DMS153 treated with DMSO at 0.1 percent for 48 hours (cell line): ENCODE results near the gene ALK.
"Not testable (repeated sequence)": the region's sequence is repeated elsewhere in the genome, so short reads cannot be mapped to it uniquely, and the experiment has no call there.

Experiments used
- DNase-seq: peaks from one replicate; lab custom pipeline; 2025; ENCODE audit not compliant: unreplicated experiment; lab: John Stamatoyannopoulos, UW

Gene ALK

DNA sequence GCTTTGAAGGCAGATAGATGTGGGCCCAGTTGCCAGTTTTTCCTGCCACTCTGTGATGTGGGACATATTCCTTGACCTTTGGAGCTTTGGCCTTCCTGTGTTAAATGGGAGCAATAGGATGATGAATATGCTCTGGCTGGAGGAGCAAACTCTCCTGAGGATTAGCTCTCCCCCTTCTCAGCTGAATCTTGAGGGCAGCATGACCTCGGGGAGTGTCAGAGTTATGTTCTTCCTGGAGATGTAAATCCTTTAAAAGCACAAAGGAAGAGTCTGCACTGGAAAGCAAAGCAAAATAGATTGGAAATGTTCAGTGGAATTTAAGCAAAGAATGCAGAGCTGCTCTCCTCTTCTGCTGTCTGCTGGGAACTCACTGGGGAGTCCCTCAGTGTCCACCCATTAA, 160.1 kb downstream of the ALK start:
- DNase-seq = no peak

DNA sequence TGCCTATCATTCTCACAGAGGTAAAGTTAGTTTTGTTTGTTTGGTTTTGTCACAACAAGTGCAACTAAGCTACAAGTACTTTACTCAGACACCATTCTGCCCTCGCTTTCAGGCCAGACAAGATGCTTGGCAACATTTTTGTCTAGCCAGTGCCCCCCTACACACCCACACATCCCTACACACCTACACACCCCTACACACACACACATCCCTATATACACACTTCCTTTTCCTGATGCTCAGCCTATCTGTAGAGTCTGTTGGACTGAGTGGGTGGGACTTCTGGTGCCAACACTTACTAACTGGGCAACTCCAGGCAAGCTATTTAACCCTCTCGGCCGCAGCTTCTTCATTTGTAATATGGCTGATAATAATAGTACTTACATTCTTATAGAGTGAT, 161.4 kb downstream of the ALK start:
- no peak for DNase-seq

GRCh38 chr2:29759360-29759759, 162.0 kb downstream of the ALK start:
- DNase-seq = no peak

DNA sequence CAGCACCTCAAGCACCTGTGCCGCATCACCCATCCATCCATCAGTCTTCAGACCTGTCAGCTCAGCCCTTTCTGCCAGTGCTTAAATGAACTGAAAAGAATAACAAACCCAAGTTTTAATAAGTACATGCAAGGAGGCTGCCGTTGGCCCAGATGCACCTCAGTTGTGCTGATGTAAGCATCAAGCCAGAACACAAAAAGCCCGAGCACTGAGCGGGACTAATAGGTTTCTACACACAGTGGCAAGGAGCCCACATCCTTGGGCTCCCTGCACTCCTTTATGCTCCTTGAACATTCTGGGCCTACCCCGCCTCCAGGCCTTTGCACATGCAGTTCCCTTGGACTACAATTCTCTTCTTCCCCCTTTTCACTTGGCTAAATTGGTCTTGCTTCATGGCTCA, 165.6 kb downstream of the ALK start:
- no peak for DNase-seq

- DNase-seq = no peak
Observed at GRCh38 chr2:29755233-29755632, 166.2 kb downstream of the ALK start.

DNA sequence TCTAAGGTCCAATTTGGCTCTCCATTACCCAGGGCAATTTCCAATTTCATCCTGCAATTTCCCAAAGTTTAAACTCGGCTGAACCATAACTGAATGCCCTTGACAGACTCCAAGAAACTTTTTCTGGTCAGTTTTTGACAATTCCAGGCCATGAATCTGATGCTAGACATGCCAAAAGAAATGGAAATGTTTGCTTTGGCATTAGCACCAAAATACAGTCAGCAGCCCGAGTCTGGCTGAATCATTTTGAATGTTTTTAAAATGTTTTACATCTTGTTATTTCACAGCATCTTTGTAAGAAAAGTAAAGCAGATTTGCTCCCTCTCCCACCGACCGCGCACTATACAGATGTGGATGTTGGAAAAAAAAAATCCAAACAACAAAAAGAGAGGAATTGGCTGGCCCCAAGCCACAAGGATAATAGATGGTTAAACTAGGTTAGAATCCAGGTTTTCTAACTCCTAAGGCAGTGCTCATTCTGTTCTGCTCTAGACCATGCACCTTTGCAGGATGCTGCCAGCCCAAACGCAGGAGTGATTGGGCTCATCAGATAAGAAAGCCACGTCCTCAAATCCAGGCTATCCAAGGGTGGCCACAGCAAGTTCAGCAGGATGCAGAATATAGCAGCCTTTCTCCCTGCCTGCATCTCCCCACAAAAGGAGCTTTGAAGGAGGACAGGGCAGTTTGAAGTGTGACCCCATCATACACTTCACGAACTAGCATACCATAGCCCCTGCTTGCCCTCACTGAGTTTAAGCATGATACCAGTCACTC, 167.5 kb downstream of the ALK start:
- no peak for DNase-seq

- DNase-seq = no peak
Observed at GRCh38 chr2:29751390-29751789, 170.0 kb downstream of the ALK start.

GRCh38 chr2:29750463-29750862, 170.9 kb downstream of the ALK start:
- DNase-seq = not testable (repeated sequence)

- peak; percentile 4 for DNase-seq
Observed at GRCh38 chr2:29749843-29750242, 171.5 kb downstream of the ALK start.

GRCh38 chr2:29749041-29749440, 172.3 kb downstream of the ALK start:
- DNase-seq = no peak

DNA sequence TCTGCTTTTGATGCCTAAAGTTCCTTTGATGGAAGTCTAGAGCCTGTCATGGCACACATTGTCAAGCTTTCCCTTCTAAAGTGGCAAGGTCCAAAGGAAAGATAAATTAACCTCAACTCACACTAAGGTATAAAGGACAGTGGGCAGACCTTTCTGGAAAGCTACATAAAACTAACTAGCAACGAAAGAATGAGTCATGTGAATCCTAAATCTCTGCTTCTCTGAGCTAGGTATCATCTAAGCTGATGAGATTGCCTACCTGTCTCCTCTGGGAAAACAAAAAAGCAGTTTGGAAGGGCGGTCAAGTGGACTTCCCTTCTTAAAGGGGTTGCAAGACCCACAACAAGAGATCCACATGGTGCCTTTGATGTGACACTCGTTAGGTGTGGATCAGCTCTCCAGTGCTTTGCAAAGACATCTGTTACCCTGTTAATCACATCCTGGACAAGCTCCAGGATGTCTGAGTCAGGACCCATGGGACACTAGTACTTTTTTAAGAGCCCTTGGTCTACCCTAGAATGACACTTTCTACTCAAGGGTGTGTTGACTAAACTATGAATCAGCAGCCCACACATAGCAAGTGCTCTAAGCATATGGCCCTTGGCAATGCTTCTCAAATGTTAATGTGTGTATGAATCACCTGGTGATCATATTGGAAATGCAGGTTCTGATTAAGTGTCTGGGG, 173.5 kb downstream of the ALK start:
- DNase-seq = peak; percentile 65

DNA sequence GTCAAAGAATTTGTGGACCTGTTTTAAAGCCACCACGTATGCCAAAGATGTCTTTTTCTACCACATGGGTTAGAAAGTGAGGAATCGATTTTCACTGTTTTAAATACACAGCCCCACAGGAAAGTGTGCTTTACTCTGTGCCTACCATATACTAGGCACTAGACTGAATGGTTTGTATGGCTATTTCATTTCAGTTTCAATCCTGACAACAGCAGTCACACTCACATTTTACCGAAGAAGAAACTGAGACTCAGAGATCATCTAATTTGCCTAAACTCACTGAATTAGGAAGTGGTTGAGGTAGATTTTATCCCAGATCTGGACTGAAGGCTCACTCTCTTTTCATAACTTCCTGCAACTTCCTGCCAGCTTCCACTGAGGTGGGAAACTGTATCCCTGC, 176.4 kb downstream of the ALK start:
- no peak for DNase-seq

DNA sequence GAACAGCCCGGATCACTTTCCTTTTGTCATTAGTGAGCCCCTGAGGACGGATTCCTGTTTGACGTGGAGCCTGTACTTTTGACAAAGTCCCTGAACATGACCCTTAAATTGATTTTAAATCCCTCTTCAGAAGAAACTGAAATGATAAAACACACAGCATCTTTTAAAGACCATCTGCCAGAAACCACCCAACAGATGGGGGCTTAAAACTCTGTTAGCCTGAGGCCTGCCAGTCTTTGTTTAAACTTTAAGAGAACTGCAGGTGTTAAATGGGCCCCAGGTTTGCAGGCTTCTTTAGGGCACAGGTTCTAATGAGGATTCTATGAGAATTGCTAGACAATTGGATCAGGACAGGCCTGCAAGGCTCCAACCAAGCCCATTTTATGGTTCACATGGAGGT, 177.9 kb downstream of the ALK start:
- no peak for DNase-seq

- DNase-seq = no peak
Observed at GRCh38 chr2:29742656-29743055, 178.7 kb downstream of the ALK start.

GRCh38 chr2:29741132-29741531, 180.3 kb downstream of the ALK start:
- no peak for DNase-seq

DNA sequence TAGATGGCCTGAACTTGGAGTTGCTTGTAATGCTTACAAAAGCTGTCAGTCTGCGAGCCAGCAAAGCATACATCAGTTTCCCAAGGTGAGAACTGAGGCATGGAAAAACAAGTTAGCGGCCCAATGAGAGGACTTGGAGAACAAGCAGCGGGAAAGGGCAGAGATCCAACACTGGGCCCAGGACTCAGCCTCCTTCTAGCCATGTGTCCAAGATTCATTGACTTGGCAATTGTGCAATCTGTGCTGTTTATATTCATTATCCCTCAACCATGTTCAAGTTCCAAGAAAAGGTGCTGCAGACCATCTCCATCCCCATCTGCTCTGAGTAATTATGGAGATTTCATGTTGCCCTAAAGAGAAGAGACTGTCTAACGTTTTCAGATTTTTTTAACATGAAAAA, 187.4 kb downstream of the ALK start:
- no peak for DNase-seq

DNA sequence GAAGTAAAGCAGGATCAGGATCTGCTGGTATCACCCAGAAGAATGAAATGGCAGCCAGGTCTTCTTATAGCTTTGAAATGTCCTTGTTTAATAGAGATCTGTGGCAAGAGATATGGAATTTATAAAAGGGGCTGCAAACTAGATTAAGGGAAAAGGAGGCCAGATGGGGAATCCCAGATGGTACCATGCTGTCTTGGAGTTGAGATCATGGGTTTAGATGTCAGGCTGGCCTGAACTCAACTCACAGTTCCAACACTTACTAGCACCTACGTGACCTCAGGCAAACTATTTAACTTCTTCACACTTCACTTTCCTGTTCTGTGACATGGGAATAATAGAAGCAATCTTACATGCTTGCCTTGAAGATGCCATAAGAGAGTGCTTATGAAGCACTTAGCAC, 188.2 kb downstream of the ALK start:
- DNase-seq = no peak

GRCh38 chr2:29731948-29732347, 189.4 kb downstream of the ALK start:
- DNase-seq = no peak

DNA sequence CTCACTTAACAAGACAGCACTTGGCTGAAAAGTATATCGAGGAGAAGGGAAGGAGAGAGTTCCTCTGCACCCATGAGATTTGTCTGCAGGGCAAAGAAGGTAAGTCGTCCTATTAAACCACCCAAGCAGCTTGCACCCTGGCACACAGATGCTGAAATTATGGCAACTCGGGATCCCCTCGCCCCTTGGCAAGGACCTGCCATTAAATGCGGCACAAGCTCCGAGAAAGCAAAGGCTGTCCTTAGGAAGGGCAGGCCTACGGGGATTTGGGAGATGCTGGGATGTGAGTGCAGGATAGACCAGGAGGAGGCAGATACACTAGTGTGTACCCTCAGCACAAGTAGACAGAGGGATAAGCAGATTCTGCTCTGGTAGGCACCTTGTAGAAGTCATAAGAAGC, 191.5 kb downstream of the ALK start:
- no peak for DNase-seq

DNA sequence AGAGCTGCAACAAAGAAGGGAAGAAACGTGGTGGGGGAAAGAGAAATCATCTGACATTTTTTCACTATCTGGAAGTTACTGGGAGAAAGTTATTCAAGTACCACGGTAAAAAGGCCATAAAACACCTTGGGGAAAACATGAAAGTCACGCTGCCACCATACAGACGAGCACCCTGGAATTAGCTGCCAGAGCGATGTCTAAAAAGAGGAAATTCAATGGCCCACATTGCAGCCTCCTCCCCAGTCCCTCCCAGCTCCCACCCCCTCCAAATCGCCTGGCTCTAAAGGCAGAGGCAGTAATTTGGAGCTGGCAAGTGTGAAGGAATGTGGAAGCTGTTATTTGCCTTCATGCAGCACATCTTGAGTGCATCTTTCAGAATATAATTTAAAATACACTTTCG, 192.0 kb downstream of the ALK start:
- no peak for DNase-seq

- DNase-seq = no peak
Observed at GRCh38 chr2:29726976-29727375, 194.4 kb downstream of the ALK start.

DNA sequence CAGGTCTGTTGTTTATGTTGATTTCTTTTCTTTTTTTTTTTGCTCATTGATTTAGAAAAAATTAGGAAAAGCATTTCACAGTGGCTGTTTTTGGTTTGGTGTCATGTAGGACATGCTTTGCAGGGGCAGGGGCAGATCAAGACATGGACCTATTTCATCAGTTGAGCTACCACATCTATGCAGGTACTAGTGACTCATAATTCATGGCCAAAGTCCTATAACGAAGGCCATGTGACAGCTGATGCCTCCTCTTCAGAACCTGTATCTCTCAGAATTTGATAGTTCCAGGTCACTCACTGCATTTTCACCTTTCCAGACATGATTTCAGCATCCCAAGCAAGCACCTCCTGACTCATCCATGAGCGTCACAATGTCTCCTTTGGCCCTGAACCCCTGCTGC, 195.8 kb downstream of the ALK start:
- no peak for DNase-seq

DNA sequence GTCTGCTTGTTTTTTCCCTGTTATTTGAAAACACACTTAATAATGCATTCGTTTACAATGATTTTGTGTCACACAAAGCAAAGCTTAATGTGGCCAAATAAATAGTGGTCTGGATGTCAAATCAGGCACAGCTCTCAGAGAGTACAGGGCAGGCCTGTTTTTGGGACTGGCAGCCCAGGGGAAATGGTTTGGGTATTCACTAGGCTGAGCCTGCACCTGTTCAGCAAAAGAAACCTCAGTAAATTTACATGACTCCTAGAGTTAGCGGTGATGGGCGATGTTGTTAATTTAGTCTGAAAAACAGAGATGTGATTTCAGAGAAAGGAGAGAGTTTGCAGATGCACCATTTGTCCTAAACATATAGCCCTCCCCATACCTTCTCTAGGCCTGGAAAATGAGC, 197.1 kb downstream of the ALK start:
- DNase-seq = no peak
